ENCODE measurements around the gene ZG16B. TPM values are rescaled to one million over a fixed set of nuclear protein-coding genes. Genes with fewer than 3 reads are reported as not detected.
A peak's percentile ranks its signal among the peaks of the same experiment; 100 is the strongest.

The ZG16B gene
- total RNA-seq, 1 donor from 2014 or later: not detected

GRCh38 chr16:2841606-2842339, 11.7 kb downstream of the ZG16B start:
- no peak overlapping the region for H3K27ac Mint-ChIP-seq
- no peak overlapping the region for H3K4me3 ChIP-seq
- H3K4me1 ChIP-seq: no peaks in the 10 kb centered on the region
- no peaks in the 10 kb centered on the region for H3F3A ChIP-seq (ENCODE audit: low read depth)
- peaks cover 8% of the 10 kb centered on the region for H3K4me1 Mint-ChIP-seq
- H3K9me3 Mint-ChIP-seq: no peaks in the 10 kb centered on the region
- H3K4me2 ChIP-seq: no peak overlapping the region
- no peaks in the 10 kb centered on the region for H3K36me3 Mint-ChIP-seq
- H3K9me3 ChIP-seq (ENCODE audit: low read depth): no peaks in the 10 kb centered on the region
- H4K20me1 ChIP-seq (ENCODE audit: low read depth): no peaks in the 10 kb centered on the region
- TF ChIP-seq EZH2 (IDR thresholded peaks at IDR 0.05) (no peak), CTCF (IDR thresholded peaks at IDR 0.05) (no peak)
- no peak overlapping the region for H3K4me3 Mint-ChIP-seq
- peaks cover 25% of the 10 kb centered on the region for H3K27me3 ChIP-seq
- H3K27me3 Mint-ChIP-seq (ENCODE audit: insufficient read depth, low read depth): peaks cover 12% of the 10 kb centered on the region
- no peak overlapping the region for H2AFZ ChIP-seq (replicated peaks)
- H3K27ac ChIP-seq: no peak overlapping the region
- H3K9ac ChIP-seq: no peak overlapping the region
- DNase-seq (ENCODE audit: low spot score): no peak
- no peaks in the 10 kb centered on the region for H3K36me3 ChIP-seq
- no peaks in the 10 kb centered on the region for H3K79me2 ChIP-seq (ENCODE audit: low read depth)

- Mint-ChIP-seq H3K4me3 (no peak overlapping the region), H3K4me1 (peaks cover 1% of the 10 kb centered on the region), H3K9me3 (no peaks in the 10 kb centered on the region), H3K27ac (no peak overlapping the region), H3K36me3 (no peaks in the 10 kb centered on the region), H3K27me3 (ENCODE audit: insufficient read depth, low read depth) (peaks cover 6% of the 10 kb centered on the region)
- no peaks in the 10 kb centered on the region for H3K4me1 ChIP-seq
- H3K36me3 ChIP-seq: no peaks in the 10 kb centered on the region
- peak overlapping the region; percentile 82 for H2AFZ ChIP-seq (replicated peaks)
- peaks cover 25% of the 10 kb centered on the region for H3K27me3 ChIP-seq
- no peak for TF ChIP-seq EZH2phosphoT487 (IDR thresholded peaks at IDR 0.05)
- TF ChIP-seq EZH2 (IDR thresholded peaks at IDR 0.05): no peak
- TF ChIP-seq CTCF (IDR thresholded peaks at IDR 0.05): peak; percentile 64
- no peaks in the 10 kb centered on the region for H3K79me2 ChIP-seq (ENCODE audit: low read depth)
- H3K4me3 ChIP-seq: no peak overlapping the region
- no peak overlapping the region for H3K27ac ChIP-seq
- no peak overlapping the region for H3K4me2 ChIP-seq
- no peaks in the 10 kb centered on the region for H3F3A ChIP-seq (ENCODE audit: low read depth)
- H3K9ac ChIP-seq: no peak overlapping the region
- H3K9me3 ChIP-seq (ENCODE audit: low read depth): no peaks in the 10 kb centered on the region
- peak; percentile 69 for DNase-seq (ENCODE audit: low spot score)
- H4K20me1 ChIP-seq (ENCODE audit: low read depth): no peaks in the 10 kb centered on the region
Measured at GRCh38 chr16:2842340-2843000, 12.4 kb downstream of the ZG16B start.

GRCh38 chr16:2843526-2843925, 13.4 kb downstream of the ZG16B start:
- Histone ChIP-seq H3K79me2 (ENCODE audit: low read depth) (no peaks in the 10 kb centered on the region), H3K9ac (no peak overlapping the region), H3K4me1 (no peaks in the 10 kb centered on the region), H3K36me3 (no peaks in the 10 kb centered on the region), H3F3A (ENCODE audit: low read depth) (no peaks in the 10 kb centered on the region), H4K20me1 (ENCODE audit: low read depth) (no peaks in the 10 kb centered on the region), H3K4me3 (no peak overlapping the region), H3K4me2 (no peak overlapping the region), H3K27ac (no peak overlapping the region), H3K9me3 (ENCODE audit: low read depth) (no peaks in the 10 kb centered on the region), H3K27me3 (peaks cover 22% of the 10 kb centered on the region), H2AFZ (replicated peaks) (no peak overlapping the region)
- no peak for DNase-seq (ENCODE audit: low spot score)
- no peaks in the 10 kb centered on the region for H3K36me3 Mint-ChIP-seq
- no peak overlapping the region for H3K27ac Mint-ChIP-seq
- peaks cover 2% of the 10 kb centered on the region for H3K9me3 Mint-ChIP-seq
- TF ChIP-seq EZH2 (IDR thresholded peaks at IDR 0.05) (no peak), CTCF (IDR thresholded peaks at IDR 0.05) (no peak), EZH2phosphoT487 (IDR thresholded peaks at IDR 0.05) (no peak)
- H3K27me3 Mint-ChIP-seq (ENCODE audit: insufficient read depth, low read depth): peaks cover 2% of the 10 kb centered on the region
- no peak overlapping the region for H3K4me3 Mint-ChIP-seq
- no peaks in the 10 kb centered on the region for H3K4me1 Mint-ChIP-seq
